HL-60 (cell line): ENCODE data around the gene TOB1.

Experiments
- CTCF ChIP-seq: IDR thresholded peaks from one replicate; pipeline ENCODE4 v1.5.1; 2011; ENCODE audit warnings: low read length, control low read depth, inconsistent platforms; ENCODE audit not compliant: insufficient read depth
- REST ChIP-seq: IDR thresholded peaks from 2 replicates; pipeline ENCODE4 v1.6.1; 2012; ENCODE audit warnings: low read depth; ENCODE audit not compliant: insufficient replicate concordance

GRCh38 chr17:50825188-50825587, 41.0 kb downstream of the TOB1 start:
- TF ChIP-seq REST = no peak
- TF ChIP-seq CTCF = no peak
